HG03342 (cell line): ENCODE data around the gene SH3PXD2A.

Source experiments
- ATAC-seq: cut with Tn5 transposase; IDR thresholded peaks from one replicate; pipeline ENCODE4 v1.9.1; 2021; ENCODE audit warnings: mild to moderate bottlenecking, moderate library complexity; ENCODE audit not compliant: unreplicated experiment

Gene SH3PXD2A, protein sequence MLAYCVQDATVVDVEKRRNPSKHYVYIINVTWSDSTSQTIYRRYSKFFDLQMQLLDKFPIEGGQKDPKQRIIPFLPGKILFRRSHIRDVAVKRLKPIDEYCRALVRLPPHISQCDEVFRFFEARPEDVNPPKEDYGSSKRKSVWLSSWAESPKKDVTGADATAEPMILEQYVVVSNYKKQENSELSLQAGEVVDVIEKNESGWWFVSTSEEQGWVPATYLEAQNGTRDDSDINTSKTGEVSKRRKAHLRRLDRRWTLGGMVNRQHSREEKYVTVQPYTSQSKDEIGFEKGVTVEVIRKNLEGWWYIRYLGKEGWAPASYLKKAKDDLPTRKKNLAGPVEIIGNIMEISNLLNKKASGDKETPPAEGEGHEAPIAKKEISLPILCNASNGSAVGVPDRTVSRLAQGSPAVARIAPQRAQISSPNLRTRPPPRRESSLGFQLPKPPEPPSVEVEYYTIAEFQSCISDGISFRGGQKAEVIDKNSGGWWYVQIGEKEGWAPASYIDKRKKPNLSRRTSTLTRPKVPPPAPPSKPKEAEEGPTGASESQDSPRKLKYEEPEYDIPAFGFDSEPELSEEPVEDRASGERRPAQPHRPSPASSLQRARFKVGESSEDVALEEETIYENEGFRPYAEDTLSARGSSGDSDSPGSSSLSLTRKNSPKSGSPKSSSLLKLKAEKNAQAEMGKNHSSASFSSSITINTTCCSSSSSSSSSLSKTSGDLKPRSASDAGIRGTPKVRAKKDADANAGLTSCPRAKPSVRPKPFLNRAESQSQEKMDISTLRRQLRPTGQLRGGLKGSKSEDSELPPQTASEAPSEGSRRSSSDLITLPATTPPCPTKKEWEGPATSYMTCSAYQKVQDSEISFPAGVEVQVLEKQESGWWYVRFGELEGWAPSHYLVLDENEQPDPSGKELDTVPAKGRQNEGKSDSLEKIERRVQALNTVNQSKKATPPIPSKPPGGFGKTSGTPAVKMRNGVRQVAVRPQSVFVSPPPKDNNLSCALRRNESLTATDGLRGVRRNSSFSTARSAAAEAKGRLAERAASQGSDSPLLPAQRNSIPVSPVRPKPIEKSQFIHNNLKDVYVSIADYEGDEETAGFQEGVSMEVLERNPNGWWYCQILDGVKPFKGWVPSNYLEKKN

DNA sequence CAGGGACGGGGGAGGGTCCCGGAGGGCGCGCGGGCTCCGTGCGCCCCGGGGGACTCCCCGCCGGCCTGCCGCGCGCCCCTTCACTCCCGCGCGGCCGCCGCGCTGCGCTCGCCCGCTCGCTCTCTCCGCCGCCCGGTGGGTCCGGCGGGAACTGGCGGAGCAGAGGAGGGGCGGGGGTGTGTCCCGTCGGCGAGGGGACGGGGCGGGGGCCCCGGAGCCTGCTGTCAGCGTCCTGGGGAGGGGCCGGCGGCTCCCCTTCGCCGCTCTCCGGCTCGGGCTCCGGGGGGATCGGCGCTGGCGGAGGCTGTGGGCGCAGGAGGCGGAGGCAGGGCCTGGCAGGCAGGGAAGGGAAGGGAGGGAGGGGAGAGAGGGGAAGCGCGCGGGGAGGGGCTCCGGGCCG, at the start of gene SH3PXD2A:
SH3PXD2A (minus strand) TSS at position 153 of the 400 bp plus-strand sequence. CDS start 310 bp downstream, outside the sequence.
- ATAC-seq, result no peak

DNA sequence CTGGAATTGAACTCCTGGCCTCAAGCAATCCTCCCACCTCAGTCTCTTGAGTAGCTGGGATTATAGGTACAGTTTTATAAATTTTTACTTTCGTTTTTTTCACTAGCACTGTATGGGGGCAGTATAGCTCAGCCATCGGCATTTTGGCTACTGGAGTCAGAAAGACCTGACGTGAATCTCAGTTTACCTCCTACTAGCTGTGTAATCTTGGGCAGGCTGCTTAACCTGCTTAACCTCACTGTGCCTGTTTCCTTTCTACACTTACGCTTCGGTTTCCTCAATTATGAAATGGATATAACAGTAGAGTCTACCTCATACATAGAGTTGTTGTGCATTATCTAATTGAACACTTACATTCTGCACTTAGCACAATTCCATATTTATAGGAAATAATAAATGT, 45.9 kb upstream of the SH3PXD2A start:
- no peak for ATAC-seq

DNA sequence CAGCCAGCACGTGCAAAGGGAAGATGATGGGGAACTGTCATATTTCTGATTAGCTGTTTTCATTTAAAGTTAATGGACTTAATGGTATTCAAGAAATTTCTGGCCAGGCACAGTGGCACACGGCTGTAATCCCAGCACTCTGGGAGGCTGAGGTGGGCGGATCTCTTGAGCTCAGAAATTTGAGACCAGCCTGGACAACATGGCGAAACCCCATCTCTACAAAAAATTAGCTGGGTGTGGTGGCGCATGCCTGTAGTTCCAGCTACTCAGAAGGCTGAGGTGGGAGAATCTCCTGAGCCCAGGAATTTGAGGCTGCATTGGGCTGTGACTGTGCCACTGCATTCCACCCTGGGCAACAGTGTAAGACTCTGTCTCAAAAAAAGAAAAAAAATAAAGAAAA, 43.9 kb upstream of the SH3PXD2A start:
- ATAC-seq, result no peak

DNA sequence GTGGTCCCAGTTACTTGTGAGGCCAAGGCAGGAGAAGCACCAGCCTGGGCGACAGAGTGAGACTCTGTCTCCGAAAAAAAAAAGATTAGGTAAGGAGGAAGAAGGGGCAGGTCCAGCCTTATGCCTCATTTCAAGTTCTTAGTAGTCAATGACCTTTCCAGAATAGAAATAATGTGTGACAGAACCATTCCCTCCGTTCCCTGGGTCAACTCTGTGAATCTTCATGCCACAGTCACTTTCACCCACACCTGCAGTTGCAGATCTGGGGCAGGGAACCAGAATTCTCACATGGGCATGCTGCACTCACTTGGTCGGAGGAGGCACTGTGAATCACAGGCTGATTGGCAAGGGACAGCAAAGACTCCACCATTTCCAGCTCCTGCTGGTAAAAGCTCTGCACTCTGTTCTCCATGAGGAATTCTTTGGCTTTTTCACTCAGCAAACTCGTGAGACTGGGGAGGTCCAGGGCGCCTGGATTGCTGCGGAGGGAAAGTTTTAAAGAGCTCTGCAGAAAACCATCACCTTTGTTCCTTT, 41.9 kb upstream of the SH3PXD2A start:
- ATAC-seq, result no peak

DNA sequence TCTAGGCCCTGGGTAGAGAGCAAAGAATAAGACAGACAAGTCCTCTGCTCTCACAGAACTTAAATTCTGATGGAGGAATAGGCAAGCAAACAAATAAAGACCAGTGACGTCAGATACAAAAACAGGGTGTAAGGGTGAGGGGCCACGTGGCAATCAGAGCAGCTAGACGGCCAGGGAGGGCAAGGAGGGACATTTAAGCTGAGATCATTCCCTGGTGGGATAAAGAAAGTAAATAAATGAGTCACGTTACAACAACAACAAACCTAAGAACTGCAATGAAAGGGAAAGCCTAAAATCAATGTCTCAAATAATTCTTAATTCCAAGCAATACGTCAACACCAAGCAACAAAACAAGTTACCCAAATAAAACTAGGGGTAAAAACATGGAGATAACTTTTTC, 40.8 kb upstream of the SH3PXD2A start:
- ATAC-seq, result no peak

DNA sequence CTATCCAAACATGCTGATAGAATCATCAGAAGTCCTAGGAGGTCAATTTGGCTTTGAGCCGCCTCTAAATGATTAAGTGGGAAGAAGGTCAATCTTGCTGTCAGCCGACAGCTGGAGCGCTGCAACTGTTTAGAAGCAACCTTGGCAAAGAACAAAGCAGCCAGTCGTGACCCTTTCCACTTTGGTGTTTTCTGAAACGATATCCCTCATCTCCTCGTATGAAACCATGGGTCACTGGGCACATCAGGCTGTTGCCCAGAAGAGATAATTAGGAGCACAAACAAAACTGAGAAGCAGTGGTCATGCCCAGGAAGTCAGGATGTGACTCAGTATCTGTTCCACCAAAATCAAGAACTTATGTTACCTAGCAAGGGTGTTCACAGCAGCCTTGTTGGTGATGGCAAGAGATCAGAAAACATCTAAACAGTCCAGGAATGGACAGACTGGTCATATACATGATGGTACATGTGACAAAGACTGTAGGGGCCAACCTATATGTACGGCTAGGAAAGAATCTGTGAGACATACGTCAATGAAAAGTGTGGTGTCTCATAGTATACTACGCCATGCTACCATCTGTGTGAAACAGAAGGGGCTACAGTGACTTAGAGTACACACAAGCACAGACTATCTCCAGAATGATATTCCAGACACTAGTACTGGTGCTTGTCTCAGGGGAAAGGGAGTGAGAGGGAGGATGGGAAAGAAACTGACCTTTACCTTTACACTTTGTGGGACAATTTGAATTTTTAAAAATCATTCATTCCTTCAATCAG, 40.2 kb upstream of the SH3PXD2A start:
- ATAC-seq, result no peak

DNA sequence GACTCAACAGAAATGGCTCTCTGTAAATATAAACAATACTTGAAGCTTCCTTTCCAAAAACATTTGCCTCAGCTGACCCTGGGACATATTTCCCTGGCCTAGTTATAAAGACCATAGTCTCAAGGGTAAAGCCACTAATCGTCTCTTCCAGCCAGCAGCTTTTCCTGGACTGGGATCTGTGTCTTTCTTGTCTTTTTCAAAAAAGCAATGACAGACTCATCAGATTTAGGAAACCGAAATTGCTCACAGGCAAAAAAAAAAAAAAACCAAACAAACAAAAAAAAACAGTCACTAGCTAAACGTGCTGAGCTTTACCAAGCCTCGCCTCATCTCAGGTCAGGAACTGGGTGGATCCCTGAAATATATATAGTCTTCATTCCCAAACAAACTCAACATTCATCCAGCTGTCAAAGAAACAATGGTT, 39.1 kb upstream of the SH3PXD2A start:
- ATAC-seq, result no peak

DNA sequence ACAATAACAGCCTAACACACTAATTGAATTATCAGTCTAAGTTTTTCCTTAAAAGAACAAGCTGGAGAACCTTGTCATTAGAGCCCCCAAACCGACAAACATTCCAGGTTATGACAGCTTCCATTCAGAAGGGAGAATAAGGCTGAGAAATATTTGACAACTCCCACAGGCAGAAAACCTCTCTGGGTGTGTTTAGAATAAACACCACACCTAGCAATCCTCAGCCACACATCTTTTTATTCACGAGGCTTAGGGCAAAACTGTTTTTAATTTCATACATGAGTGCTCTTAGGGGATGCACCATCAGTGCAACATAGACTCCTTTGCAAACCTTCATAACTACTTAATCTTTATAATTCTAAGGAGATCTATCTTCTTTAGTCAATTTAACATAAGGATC, 38.4 kb upstream of the SH3PXD2A start:
- no peak for ATAC-seq

DNA sequence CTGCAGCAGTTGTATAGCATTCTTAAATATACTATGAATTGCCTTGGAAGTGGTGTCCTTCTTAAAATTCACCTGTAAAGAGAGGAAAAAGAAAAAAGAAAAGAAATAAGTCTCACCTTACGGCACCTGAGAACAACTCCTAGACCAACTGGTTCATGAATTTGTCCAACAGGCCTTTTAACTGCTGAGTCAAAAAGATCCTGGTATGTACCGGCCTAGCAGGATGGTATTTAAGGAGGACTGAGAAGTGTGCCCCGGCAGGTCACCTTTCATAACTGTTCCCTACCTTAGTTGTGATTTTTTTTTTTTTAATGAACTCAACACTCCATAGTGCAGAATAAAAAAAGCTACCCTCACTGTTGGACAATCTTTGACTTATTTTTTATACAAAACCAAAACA, 36.8 kb upstream of the SH3PXD2A start:
- no peak for ATAC-seq

DNA sequence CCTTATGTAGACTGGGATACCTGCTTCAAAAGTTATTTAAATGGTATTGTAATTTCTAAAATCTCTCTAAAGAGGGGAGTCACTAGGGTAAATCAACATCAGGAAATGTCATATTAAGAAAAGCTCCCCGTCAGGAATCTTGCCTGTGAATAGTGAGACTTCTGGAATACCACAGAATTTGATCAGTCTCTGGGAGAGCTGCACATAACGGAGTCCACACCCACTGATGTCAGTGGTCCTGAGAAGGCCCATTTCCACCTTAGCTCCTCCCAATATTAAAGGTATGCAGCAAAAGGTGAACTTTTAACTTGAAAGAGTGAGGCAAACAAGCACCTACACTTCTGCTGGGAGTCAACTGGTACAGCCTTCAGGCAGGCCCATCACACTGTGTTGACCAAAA, 35.3 kb upstream of the SH3PXD2A start:
- no peak for ATAC-seq

DNA sequence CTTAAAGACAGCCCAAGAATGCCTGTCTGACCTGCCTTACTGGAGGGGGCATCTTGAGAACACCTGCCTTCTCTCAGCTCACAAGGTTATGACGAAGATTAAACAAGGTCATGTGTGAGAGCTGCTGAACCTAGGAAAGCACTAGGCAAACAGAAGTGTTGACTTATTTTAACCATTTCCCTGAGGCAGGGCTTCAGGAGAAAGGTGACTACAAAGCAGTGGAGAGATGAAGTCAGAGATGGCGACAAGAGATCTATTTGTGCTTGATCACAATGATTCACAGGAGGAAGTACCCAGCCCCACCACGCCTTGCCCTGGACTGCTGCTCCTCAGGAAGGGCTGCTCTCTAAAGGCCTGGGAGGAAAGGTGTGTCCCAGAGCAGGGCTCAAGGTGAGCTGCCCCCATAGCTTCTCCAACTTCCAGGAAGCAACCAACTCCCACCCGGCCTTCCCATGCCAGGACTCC, 34.9 kb upstream of the SH3PXD2A start:
- no peak for ATAC-seq

DNA sequence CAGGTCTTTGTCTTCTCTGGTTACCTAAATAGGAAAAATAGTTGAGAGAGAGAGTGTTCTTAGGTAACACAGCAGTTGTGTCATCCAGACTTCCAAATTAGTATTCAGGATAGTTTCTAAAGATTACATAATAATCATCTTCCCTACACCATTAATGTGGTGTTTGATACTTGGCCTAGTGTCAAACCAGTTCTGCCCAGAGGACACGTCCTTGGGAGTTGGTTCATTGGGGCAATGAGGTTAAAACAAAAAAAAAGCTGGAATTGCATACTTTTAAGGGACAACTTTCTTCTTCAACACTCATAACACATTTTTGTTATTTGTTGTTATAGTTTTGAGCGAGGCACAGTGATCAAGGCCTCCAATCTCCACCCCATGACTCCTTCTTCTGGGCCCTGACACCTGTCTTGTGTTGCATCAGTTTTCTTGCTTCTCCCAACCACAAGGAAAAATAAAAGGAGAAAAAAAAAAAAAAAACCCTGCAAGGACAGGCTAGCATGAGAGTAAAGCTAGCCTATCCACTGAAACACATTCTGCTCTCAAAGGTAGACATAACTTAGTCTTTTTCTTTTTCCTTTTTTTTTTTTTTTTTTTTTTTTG, 33.8 kb upstream of the SH3PXD2A start:
- no peak for ATAC-seq

DNA sequence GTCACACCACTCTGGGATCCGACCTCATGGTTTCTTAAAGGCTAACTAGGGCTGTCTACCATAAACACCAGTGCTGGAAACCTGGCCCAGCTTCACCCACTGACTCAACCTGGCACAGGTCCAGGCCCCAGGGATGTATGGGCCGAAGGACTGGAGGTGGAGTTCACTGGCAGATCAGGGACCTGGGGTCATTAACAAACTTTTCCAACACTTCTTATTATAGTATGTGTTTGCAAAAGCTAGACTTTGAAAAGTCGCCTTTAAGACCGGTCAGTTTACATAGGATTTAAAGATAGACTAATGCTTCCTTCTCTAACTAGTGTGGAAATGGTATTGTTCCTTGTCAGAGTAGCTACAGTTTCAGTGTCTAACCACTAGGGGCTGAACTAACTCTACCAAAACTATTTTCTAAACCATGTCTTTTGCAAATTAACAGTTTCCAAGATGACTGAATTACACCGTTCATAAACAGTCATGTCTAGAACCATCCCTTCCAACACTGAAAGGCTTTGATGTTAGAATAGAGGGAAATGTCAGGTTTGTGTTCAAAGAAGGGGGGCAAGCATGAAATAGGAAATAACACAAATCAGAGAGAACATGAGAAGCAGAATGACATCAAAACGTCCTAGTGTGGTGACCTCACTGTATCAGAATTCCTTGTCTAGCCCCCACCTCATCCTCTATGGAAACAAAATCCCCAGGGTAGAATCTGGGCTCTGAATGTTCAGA, 32.9 kb upstream of the SH3PXD2A start:
- peak; percentile 55 for ATAC-seq

DNA sequence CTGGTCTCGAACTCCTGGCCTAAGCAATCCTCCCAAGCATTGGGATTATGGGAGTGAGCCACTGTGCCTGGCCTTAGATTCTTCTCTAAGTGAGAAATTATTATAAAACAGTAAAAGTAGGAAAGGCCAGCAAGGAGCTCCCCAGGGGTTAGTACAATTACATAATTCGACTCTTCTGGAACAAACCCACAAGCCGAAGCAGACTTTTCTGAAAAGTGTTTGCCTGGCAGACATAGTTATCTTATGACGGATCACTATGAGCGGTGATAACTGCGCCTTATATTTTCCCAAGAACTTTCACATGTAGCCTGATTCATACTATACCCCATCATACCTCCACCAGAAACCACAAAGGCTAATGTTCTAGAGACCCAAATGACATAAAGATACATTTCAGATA, 30.2 kb upstream of the SH3PXD2A start:
- no peak for ATAC-seq

DNA sequence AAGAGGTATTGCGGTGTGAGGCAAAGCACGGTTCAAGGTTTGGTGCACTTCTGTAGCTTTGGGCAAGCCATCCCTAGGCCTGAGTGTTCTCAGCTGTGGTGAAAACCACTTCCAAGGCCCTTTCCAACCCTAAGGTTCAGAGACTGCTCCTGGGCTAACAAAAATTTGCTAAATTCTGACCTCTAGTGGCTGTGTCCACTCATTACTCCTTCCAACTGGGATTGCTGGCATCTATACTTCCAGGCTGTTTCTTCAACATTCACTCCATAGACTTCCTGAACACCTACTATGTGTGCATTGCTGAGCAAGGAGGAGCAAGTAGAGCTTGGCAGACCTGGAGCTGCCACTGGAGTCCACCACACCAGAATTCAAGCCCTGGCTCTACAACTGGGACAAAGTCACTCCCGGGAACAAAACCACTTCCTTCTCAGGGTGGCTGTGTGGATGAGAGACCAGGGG, 29.3 kb upstream of the SH3PXD2A start:
- no peak for ATAC-seq

DNA sequence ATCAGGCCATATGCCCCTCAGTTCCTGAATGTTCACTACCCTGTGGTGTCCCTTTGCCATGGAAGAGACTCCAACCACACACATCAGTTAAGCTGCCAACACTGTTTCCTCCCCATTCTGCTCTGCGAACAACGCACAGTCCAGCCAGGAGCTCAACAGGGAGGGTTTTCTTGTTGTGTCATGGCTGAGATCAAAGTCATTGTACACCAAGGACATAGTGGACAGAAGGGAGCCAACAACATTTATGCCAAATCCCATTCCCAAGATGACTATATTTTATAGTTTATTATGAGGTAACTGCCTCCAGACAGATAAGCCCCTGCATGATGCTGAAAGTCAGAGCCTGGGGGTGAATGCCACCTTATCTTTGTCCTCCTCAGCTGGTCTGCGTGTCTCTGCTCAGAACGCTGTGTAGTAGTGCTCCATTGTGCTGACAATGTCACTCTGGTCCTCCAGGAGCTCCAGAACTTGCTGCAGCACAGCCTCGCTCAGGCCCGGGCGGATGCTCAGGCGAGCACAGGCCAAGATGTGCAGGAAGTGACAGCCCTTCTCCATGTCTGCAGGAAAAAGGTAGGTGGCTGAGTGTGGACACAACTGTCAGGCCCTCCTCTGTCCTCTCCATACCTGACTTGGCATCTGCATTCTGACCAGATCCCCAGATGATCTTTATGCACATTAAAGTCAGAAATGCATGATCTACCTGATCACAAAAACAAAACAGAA, 27.1 kb upstream of the SH3PXD2A start:
- no peak for ATAC-seq

DNA sequence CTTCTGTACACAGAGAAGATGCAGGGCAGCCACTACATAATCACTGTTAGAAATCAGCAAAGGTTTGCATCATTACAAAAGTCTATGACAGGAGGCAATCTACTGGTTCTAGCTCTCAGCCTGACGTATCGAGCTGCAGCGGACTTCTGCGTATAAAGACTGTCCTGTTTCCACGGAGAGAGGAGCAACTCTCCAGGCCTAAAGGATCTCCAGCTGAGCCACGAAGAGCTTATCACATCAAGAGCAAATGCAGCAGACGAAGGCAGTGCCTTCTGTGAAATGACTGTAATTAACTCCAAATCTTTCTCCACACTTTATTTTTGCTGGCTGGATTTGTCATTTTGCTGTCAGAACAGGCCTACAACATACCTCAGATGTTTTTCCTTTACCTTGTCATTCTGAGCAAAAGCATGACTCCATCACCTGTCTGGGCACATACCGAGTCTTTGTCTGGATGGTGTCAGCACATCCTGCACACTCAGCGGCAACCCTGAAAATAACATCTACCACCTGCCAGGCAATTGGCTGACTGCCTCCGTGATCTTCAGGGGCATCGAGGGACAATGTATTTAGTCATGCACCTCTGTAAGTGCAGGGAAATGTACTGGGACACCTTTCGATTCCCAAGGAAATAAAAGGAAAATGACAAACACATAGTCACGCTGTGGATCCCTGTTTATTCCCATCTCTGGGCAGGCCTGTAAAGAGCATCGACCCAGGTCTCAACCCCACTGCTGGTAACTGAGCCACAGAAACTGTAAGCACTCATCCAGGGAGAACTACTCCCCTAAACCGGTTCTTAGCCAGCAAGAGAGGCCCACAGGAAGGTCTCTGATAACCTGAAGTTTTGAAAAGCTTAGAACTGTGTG, 26.3 kb upstream of the SH3PXD2A start:
- ATAC-seq, result no peak

DNA sequence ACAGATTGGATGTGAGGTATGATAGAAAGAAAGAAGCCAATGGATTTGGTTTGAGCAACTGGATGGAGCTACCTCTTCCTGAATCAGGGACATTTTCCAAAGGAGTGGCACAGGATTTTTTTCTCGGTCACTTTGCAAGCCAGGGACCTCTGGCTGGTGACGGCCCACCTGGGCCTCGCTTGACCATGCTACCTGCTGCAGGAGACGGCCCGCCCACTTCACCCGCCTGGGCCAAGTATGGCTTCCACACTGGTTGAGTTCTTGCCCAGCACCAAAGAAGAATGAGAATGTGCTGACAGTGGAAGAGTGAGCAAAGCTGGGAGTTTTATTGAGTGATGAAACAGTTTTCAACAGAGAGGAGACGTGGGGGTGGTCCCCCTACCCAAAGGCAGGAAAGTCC, 24.5 kb upstream of the SH3PXD2A start:
- ATAC-seq, result no peak
